ENCODE data around the gene NRBF2. TPM values are rescaled to one million over a fixed set of nuclear protein-coding genes. Genes with fewer than 3 reads are reported as not detected.

NRBF2 gene
- total RNA-seq, 1 experiment from 2014 or later: 44.9 TPM

GRCh38 chr10:63166742-63167258 lies 33.7 kb downstream of the NRBF2 start:
- Mint-ChIP-seq H3K4me3 (ENCODE audit: unreplicated experiment) (no peak overlapping the region), H3K27me3 (ENCODE audit: insufficient read depth, unreplicated experiment) (no peaks in the 10 kb centered on the region), H3K36me3 (ENCODE audit: insufficient read depth, unreplicated experiment) (peaks cover 85% of the 10 kb centered on the region), H3K9me3 (ENCODE audit: unreplicated experiment) (no peaks in the 10 kb centered on the region), H3K27ac (ENCODE audit: low read depth, unreplicated experiment) (no peak overlapping the region), H3K4me1 (ENCODE audit: insufficient read depth, unreplicated experiment) (no peaks in the 10 kb centered on the region)
- peak; percentile 83 for DNase-seq (ENCODE audit: unreplicated experiment)
- ChIA-PET POLR2A (interaction anchor here (0.6 to 2.7 kb wide), 16 partner anchors 15 to 602 kb away, joined by 3 to 21 read pairs (median 4); partner anchors contain the start of gene JMJD1C), CTCF (interaction anchor here (0.5 to 12.0 kb wide), 64 partner anchors 8 to 902 kb away, joined by 3 to 266 read pairs (median 4); partner anchors contain the start of genes EGR2 and NRBF2)
- BruUV-seq (replicated peaks): no TSS peak
- TF ChIP-seq, protein P1, sequence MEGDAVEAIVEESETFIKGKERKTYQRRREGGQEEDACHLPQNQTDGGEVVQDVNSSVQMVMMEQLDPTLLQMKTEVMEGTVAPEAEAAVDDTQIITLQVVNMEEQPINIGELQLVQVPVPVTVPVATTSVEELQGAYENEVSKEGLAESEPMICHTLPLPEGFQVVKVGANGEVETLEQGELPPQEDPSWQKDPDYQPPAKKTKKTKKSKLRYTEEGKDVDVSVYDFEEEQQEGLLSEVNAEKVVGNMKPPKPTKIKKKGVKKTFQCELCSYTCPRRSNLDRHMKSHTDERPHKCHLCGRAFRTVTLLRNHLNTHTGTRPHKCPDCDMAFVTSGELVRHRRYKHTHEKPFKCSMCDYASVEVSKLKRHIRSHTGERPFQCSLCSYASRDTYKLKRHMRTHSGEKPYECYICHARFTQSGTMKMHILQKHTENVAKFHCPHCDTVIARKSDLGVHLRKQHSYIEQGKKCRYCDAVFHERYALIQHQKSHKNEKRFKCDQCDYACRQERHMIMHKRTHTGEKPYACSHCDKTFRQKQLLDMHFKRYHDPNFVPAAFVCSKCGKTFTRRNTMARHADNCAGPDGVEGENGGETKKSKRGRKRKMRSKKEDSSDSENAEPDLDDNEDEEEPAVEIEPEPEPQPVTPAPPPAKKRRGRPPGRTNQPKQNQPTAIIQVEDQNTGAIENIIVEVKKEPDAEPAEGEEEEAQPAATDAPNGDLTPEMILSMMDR (IDR thresholded peaks at IDR 0.05; ENCODE audit: unreplicated experiment): peak; percentile 68
- intact Hi-C loops (cut with micrococcal nuclease): loop anchor here (1.0 to 5.0 kb wide), 5 partner anchors 356 to 601 kb away; partner anchors contain the start of gene REEP3

DNA sequence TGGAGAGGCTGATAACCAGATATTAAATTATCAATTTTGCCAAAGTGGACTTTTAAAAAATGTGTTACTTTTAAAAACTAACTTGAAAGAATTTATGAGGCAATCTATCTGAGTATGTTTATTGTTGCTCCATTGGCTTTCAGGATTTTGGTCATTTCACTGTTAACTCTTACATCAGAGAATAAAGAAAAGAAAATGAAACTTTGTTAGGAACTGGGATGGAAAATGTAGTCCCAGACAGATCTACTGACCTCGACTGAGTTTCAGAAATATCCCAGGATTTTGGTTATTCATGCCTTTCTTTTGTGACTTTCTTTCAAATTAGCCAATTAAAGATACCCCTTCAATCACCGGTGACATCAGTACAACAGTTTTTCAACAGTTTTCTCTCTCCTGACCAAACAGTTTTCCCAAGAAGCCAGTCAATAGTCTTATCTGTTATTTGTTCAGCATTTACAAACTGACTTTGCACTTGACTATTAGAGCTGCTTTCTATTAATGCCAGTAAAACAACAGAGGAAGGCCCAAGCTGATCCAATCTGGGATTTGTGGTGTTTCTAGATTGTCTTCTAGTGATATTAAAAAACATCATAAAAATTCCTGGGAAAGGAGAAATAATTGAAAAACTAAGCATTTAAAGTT lies 35.8 kb downstream of the NRBF2 start:
- Mint-ChIP-seq H3K36me3 (ENCODE audit: insufficient read depth, unreplicated experiment) (peaks cover 90% of the 10 kb centered on the region), H3K4me1 (ENCODE audit: insufficient read depth, unreplicated experiment) (no peaks in the 10 kb centered on the region), H3K27ac (ENCODE audit: low read depth, unreplicated experiment) (no peak overlapping the region), H3K27me3 (ENCODE audit: insufficient read depth, unreplicated experiment) (no peaks in the 10 kb centered on the region), H3K4me3 (ENCODE audit: unreplicated experiment) (no peak overlapping the region), H3K9me3 (ENCODE audit: unreplicated experiment) (no peaks in the 10 kb centered on the region)
- BruUV-seq (replicated peaks): no TSS peak
- POLR2A ChIA-PET: interaction anchor here (0.7 to 1.6 kb wide), 5 partner anchors 12 to 459 kb away, joined by 3 to 5 read pairs (median 3); partner anchors contain the start of gene NRBF2
- TF ChIP-seq, protein P1 (IDR thresholded peaks at IDR 0.05; ENCODE audit: unreplicated experiment): no peak
- intact Hi-C loops (cut with micrococcal nuclease): loop anchor here (5.0 kb wide), 1 partner anchor 353 kb away; the partner anchor contains the start of gene REEP3
- DNase-seq (ENCODE audit: unreplicated experiment): no peak
- CTCF ChIA-PET: interaction anchor here (0.8 to 12.0 kb wide), 3 partner anchors 365 to 551 kb away, joined by 3 to 266 read pairs (median 87); no protein-coding TSS in a partner anchor

GRCh38 chr10:63169624-63170023 lies 36.5 kb downstream of the NRBF2 start:
- ChIA-PET POLR2A (interaction anchor here (0.6 to 1.6 kb wide), 3 partner anchors 11 to 44 kb away, joined by 3 read pairs; no protein-coding TSS in a partner anchor), CTCF (interaction anchor here (0.6 to 12.0 kb wide), 4 partner anchors 17 to 550 kb away, joined by 3 to 266 read pairs (median 45); no protein-coding TSS in a partner anchor)
- Mint-ChIP-seq H3K27ac (ENCODE audit: low read depth, unreplicated experiment) (no peak overlapping the region), H3K36me3 (ENCODE audit: insufficient read depth, unreplicated experiment) (peaks cover 92% of the 10 kb centered on the region), H3K4me1 (ENCODE audit: insufficient read depth, unreplicated experiment) (no peaks in the 10 kb centered on the region), H3K4me3 (ENCODE audit: unreplicated experiment) (no peak overlapping the region), H3K9me3 (ENCODE audit: unreplicated experiment) (no peaks in the 10 kb centered on the region), H3K27me3 (ENCODE audit: insufficient read depth, unreplicated experiment) (no peaks in the 10 kb centered on the region)
- TF ChIP-seq, protein P1 (IDR thresholded peaks at IDR 0.05; ENCODE audit: unreplicated experiment): no peak
- DNase-seq (ENCODE audit: unreplicated experiment): no peak
- no TSS peak for BruUV-seq (replicated peaks)
- intact Hi-C loops (cut with micrococcal nuclease): loop anchor here (5.0 kb wide), 1 partner anchor 353 kb away; the partner anchor contains the start of gene REEP3

GRCh38 chr10:63171255-63171855 lies 38.2 kb downstream of the NRBF2 start:
- CTCF ChIA-PET: interaction anchor here (0.5 to 12.0 kb wide), 3 partner anchors 12 to 596 kb away, joined by 5 to 266 read pairs (median 5); no protein-coding TSS in a partner anchor
- no peaks in the 10 kb centered on the region for H3K27me3 Mint-ChIP-seq (ENCODE audit: insufficient read depth, unreplicated experiment)
- H3K4me3 Mint-ChIP-seq (ENCODE audit: unreplicated experiment): no peak overlapping the region
- BruUV-seq (replicated peaks): no TSS peak
- no peaks in the 10 kb centered on the region for H3K9me3 Mint-ChIP-seq (ENCODE audit: unreplicated experiment)
- TF ChIP-seq, protein P1 (IDR thresholded peaks at IDR 0.05; ENCODE audit: unreplicated experiment): no peak
- intact Hi-C loops (cut with micrococcal nuclease): no loop called here
- H3K27ac Mint-ChIP-seq (ENCODE audit: low read depth, unreplicated experiment): no peak overlapping the region
- POLR2A ChIA-PET: interaction anchor here (1.0 kb wide), 1 partner anchor 11 kb away, joined by 3 read pairs; no protein-coding TSS in a partner anchor
- no peaks in the 10 kb centered on the region for H3K4me1 Mint-ChIP-seq (ENCODE audit: insufficient read depth, unreplicated experiment)
- H3K36me3 Mint-ChIP-seq (ENCODE audit: insufficient read depth, unreplicated experiment): peaks cover 93% of the 10 kb centered on the region
- no peak for DNase-seq (ENCODE audit: unreplicated experiment)
